Left forelimb (tissue), 1 donor: ENCODE results near the gene CFAP45.

Source experiments
- DNase-seq: peaks from one replicate; pipeline ENCODE4 v3.0.0-alpha.2; 2018; ENCODE audit warnings: low spot score

The CFAP45 gene

DNA sequence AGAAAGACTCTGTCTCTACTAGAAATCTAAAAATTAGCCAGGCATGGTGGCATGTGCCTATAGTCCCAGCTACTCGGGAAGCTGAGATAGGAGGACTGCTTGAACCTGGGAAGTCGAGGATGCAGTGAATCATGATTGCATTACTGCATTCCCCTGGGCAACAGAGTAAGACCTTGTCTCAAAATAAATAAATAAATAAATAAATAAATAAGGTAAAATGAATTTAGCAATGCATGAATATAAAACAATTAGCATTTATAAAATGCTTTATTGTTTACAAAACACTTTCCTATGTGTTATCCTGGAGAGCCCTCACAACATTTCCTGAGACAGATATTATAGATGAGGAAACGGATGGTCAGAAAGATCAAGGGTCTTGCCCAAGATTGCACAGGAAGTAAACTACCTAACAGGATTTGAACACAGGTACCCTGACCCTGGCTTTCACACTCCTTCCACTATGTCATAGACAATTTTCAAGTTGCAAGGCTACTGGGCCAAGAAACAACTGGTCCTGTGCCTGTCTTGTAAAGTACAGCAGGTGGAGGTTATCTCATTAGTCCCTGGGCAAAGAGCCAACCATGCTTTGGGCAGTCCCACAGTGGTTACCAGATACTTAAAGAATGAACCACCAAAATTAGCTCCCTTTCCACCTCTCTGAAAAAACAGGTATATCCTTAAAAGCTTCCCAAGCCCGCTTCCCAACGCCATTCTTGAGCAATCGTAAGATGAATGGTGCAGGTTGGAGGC is 22.1 kb downstream of the CFAP45 start:
- DNase-seq: no peak

DNA sequence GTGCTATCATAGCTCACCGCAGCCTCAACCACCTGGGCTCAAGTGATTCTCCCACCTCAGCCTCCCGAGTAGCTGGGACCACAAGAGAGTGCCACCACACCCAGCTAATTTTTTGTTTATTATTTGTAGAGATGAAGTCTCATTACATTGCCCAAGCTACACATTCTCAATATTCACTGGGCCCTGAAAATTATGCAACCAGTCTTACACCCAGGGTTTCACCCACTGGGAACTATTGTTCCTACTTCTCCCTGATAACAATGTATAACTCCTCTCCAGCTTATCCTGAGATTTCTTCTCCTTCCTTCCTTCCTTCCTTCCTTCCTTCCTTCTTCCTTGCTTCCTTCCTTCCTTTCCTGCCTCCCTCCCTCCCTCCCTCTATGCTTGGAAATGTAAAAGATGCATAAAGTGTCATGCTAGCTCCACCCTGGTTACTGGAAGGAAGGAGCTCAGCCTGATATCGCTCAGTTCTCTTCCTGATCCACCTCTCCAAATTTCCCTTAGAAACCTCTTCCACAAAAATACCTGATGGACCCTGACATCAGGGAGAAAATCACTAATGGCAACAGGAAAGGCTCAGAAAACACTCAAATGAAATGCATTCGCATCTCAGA is 26.3 kb downstream of the CFAP45 start:
- no peak for DNase-seq

DNA sequence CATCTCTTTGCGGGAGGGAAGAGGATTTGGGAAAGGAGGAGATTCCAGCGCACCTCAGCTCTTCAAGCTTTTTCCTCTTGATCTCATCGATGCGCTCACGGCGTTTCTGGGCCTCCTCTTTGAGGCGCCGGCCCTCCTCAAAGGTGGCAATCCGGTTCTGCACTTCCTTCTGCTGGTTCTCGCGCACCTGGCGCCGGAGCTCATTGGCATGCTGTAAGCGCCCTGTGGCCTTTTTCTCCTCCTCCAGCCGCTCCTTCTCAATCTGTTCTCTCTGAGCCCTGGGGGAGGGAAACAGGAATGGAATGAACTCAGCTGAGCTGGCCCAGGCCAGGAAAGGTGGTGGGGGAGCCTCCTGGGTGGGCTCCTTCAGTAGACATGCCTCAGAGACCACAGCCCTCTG is 27.1 kb downstream of the CFAP45 start:
- no peak for DNase-seq

DNA sequence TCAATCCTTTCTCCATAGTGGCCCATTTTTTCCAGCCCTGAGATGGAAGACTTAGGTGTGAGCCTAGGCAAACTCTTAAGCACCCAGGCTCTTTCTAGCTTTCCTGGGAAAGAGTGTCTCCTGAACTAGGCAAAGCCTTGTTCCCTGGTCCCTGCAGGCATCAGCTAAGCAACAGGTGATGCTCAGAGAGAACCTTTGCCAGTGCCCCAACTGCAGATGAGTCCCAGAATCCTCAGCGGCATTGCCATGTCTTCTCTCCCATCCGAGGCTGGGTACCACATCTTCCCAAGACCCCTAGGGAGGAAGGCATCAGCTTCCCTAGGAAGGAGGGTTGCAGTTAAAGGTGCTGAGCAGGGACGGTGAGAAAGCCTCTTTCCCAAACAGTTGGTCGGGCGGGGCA is 29.3 kb downstream of the CFAP45 start:
- DNase-seq: no peak

DNA sequence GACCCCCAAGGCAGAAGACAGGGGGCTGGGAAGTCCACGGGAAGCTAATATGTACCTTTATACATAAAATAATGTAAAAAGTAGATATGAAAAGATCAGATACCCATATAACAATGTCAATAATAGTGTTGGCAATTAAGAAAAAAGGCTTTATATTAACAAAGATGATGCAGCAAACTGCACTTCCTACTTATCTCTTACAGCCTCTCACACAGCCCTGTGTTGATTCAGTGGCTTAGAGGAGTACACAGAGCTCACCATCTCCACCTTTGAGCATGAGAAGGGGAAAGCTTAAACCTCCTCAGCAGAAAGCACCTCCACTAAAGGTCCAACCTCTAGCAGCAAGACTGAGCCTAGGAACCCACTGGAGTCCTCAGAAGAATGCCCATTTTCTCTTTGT is 30.4 kb downstream of the CFAP45 start:
- no peak for DNase-seq

DNA sequence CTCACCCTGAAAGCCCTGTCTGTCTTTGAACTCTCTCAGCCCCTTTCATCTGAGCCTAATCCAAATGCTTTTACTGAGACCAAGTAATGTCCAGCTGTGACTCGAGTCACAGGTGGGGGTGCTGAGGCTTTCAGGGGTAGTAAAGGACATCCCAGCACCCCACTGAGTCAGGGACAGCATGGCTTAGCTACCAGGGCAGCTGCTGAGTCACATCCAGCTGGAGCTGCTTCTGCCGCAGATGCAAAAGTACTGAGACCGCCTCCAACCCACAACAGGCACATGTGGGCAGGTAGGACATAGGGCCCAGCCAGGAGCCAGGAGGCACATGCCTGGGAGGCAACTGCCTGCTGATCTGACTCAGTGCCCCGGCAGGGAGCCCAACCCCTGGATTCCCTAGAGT is 30.8 kb downstream of the CFAP45 start:
- no peak for DNase-seq

DNA sequence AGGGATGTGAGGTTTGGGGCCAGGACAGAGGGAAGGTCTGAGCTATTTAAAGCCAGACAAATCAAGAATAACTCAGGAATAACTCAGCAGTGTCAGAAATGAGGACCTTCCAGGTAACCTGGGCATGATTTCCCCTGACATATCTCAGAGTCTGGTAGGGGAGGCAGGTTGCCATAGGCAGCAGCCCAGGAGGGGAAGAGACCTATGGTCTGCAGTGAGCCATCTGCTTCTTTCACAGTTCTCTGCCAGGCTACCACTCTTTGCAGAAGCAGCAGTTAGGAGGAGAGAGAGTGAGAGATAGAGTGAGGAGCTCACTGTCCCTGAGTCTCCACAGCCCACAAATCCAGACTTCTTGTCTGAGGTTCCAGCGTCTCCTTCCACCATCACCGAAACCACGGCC is 31.2 kb downstream of the CFAP45 start:
- DNase-seq: no peak

DNA sequence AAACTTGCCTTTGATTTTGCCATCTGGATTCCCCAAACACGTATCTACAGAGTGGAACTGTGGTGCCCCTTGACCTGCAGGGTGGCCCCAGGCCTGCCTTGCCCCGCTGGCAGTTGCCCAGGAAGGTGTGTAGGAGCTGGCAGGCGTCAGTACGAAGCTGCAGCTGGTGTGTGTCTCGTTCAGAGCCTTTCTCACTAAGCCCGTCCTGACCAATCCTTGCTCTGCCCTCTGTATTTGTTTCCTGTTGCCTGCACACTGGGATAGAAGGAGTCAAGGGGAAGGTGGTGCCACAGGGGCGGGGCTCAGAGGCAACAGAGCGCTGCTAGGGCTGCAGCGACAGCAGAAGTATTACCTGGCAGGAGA is 32.3 kb downstream of the CFAP45 start:
- DNase-seq: no peak

DNA sequence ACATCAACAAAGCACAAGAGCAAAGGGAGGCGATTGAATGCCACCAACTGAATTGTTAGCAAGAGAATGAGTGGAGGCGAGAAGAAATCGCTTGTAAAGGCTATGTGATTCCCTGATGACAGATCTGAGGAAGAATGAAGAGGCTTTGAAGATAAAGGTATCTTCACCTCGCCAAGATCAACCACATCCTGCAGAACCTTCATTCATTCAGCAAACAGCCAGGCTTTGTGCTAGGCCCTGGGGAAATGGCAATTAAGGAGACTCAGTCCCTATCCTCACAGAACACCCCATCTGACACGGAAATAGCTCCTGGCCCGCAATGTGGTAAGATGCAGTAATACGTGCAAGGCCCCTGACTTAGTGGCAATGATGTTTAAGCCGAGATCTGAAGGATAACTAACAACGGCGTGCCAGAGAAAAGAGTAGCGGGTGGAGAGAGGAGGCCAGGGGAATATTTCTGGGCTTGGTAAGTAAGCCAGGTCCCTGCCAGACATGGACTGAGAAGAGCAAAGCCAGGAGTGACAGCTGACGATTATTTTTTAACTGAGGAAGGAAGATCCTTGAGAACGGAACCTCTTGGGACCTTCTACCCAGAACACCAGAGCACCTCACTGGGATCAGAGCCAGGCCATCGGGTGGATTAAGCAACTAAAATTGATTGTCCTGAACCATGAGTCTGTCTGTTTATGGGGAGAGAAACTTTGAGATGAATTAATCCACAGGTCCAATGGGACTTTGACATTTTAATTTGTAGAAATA is 32.9 kb downstream of the CFAP45 start:
- DNase-seq: no peak

DNA sequence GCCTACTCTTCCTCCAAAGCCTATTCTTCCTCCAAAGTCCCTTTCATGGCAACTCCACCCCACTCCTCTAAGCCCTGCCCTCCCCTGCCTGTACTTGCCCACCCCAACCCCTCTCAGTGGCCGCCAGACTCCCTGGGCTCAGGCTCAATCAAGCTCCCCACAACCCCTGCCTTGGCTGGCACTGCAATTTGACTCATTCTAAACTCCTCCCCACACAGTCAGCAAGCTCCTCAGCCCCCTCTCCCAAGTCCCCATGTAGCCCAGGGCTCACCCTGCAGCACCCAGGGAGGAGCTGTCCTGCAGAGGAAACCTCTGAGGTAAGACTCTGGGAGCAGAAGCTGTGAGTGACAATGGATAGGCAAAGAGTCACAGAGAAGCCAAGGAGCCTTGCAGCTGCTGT is 33.9 kb downstream of the CFAP45 start:
- DNase-seq: no peak

DNA sequence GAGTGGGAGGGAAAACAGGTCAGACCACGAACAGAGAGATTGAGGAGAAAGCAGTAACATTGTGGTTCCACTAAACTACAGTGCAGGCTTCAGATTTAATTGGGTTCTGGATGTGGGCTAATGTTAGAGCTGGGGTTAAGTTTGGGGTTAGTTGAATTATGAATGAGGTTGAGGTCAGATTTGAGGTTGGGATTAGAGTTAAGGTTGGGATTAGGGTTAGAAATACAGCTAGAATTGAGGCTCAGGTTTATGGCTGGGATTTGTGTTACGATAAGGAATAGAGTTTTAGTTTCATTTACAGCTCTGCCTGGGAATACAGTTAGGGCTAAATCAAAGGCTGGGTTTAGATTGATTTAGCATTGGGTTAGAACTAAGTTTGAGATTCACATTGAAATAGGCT is 35.7 kb downstream of the CFAP45 start:
- no peak for DNase-seq

DNA sequence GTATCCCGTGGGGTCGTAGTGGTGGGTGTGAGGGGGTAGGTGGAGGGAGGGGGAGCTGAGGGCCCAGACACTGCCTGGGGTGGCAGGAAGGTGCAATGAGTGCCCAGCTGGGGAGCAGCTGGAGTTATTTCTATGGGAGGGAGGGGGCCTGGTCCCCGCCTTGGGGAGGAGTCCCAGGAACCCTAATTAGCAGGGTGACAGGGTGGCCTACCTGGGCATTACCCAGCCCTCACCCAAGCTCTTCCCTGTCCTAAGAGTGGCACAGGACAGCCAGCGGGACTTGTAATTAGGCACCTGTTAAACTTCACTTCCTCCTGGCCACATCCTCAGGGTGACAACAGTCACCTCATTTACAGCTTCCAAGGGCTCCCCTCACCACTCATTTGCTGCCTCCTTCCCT is 37.4 kb downstream of the CFAP45 start, which contains the start of gene VSIG8:
Gene VSIG8, minus strand, starts transcription at position 101 of the 400 bp plus-strand sequence. CDS start 136 bp downstream, outside the sequence.
- DNase-seq: no peak

DNA sequence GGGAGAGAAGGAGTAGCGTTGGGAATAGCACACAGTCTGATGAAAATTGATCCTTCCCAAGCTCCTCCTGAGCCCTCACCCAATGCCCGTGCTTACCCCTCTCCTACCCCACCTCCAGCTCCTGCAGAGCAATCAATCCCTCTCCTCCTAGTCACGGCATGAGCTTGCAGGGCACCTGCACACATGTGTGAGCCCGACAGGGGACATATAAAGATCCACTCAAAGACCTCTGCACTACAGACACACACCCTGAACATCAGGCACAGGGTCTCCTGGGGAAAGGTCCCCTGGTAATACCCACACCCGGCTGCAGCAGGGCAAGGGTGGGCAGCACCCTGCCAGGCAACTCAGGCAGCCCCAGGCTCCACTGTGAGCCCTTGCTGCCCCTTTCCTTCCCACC is 37.9 kb downstream of the CFAP45 start:
- DNase-seq: no peak

DNA sequence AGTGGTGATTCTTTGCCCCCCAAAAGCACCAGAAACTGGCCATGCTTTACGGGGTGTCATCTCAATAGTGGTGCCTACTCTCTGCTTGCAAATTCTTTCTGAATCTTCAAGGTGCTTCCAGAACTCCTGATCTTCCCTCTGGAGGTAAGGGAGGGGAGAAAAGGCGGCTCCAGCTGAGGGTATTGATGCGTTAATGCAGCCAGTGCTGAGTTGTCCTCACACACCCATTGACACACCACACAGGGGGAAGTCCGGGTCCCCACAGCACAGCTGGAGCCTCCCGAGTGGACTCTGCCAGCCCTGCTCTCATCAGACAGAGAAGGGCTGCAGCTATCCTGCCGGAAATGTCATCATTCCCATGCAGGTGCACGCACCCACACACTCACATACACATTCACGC is 38.7 kb downstream of the CFAP45 start:
- DNase-seq: no peak

DNA sequence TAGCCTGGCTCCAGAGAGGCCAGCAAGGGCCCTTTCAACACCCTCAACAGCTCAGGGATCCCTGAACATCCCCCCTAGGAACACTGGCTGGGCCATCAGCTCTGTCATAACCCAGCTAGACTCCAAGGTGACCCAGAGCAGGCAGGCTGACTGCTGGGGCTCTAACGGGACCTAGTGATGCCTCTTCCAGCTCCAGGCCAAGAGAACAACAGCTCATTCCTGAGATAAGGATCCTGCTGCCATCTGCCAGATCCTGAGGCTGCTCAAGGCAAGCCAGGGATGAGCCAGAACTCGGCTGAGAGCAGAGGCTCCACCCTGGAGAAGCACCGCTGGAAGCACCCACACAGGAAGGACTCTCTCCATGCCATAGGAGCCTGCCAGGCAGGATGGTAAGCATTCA is 39.5 kb downstream of the CFAP45 start:
- no peak for DNase-seq

DNA sequence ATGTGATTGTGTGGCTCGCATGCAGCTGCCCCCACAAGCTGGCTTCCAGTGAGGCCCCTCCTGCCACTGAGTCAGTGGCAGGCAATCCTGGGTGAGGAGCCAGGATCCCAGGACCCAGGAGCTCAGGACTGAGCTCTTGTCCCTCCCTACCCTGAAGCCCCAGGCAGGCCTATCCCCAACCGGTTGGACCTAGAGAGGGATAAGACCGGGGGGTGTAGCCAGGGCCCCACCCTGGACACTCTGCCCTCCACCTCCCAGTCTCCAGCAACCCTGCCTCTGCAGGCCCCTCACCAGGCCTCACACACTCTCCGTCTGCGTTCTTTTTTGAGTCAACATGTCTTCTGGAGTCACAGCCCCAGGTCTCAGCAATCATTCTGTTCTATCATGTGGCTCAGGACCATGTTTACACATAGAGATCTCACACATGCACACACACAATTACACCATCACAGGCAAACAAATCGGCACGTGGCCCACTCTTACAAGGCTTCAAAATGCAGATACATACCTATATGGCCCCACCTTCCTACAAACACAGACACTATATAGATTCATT is 40.1 kb downstream of the CFAP45 start:
- no peak for DNase-seq

DNA sequence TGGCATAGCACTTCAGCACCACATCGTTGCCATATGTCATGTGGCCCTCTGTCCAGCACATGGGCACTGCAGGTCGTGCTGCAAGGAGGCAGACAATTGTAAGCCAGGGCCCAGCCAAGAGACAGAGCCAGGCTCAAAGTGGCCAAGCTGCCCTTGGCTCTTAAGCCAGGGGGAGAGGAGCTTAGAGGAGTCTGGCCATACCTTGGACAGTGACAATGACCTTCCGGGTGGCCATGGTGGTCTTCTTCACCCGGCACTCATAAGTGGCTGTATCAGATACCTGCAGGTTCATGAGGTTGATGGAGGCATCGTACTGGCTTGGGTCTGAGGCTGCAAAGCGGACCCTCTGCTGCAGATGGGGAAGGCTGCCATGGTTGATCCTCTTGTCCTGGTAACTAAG is 42.1 kb downstream of the CFAP45 start:
- DNase-seq: no peak

DNA sequence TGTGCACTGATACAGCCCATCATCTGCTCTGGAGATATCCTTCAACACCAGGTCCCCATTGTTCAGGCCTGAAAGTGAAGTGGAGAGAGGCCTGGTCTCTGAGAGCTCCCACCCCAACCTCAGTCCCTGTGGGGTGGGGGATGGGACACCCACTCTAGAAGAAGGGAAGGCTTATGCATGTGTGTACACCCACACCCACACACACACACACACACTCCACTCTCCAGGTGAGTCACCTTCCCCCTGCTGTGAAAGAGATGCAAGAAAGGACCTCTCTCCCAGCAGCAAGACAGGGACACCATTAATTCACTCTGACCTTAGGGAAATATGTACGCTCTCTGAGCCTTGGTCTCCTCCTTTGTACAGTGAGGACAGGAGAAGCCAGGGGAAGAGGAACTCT is 43.4 kb downstream of the CFAP45 start:
- no peak for DNase-seq

DNA sequence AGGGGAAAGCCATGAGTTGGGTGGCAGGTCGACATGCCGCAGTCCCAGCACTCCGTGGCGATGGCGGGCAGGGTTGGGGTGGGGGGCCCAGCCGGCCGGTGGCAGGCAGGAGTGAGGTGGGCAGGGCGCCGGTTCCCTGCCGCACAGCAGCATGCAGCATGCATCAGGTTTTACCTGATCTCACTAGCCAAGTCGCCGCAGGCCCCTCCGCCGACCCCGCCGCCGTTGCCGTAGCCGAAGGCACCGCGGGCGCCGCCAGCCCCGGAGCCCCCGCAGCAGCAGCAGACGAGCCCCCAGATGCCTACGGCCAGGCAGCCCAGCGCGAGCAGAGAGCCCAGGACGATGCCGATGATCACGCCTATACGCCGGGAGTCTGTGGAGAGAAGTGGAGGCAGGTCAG is 44.3 kb downstream of the CFAP45 start:
- DNase-seq: no peak

DNA sequence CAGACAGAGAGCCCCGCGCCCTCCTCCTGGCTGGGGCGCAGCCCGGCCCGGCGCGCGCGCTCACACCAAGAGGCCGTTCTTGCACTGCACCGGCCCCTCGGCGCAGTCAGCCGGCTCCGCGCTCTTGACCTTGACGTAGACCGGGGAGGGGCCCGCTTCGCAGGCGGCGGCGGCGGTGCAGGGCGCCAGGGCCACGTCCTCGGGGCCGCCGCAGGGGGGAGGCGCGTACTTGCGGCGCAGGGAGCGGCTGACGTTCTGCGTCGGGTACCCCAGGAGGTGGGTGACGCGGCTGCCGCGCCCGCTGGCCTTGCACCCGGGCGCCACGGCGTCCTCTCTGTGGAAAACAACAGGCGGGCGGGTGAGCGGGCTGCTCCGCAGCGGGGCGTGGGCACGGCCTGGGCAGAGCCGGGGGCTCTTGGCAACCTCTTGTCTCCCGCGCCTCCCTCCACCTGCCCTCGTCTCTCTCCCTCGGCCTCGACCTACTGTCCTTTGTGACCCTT is 45.2 kb downstream of the CFAP45 start:
- DNase-seq: peak; percentile 91

DNA sequence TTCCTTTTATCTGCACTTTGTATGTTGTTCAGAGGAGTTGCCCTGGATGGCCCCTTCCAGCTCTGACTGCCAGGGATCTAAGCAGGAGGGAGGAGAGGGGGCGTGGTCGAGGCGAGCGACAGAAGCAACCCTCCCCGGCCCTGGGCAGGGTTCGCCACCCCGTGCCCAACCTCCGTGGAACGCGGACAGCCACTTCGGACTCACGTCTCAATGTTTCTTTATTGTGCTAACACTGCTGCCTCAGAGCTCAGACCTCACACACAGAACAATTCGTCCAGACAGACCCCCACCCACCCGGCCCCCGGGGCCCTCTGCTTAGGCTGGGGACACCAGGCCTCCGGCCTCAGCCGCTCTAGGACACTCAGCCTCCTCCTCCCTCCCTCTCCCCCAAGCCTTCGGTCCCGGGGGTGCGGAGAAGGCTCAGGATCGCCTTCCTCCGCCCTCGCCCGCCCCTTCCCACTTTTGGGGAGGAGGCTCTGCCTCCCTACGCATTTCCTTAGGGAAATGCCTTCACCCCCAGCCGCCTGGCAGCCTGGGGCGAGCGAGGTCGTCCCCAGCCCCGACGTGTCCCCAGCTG is 45.8 kb downstream of the CFAP45 start:
- peak; percentile 79 for DNase-seq

DNA sequence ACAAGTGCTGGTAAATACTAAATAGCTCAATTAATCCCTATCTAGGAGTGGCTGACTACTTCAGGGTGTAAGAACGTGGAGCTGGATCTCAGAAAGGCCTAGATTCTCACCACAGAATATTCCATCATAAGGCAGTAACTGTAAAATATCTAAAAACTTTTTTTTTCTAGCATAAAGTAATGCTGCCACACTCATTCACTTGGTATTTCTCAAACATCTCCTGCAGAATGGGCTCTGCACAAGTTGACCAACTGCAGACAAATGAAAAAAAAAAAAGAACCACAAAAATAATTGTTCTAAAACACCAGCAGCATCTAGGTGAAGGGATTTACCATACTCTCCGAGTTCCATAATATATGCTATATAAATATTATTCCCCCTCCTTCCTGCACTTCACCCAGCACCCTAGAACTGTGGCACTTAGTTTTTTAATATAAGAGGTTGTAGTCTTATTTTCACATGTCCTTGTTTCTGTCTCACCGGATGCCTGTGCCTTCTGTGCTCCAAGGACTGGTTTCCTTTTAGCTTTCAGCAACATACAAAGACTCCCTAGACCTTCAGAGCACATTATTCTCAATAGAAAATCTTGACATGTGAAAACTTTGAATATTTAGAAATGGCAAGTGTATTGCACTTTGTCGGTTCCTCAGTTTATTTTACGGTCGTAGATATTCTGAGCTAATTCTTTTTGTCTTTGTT is 46.4 kb downstream of the CFAP45 start:
- DNase-seq: no peak
